Measurements from ENCODE around the gene SESN1.
A peak's percentile ranks its signal among the peaks of the same experiment; 100 is the strongest.
"Not testable (repeated sequence)": the region's sequence is repeated elsewhere in the genome, so short reads cannot be mapped to it uniquely, and the experiment has no call there.

The SESN1 gene

DNA sequence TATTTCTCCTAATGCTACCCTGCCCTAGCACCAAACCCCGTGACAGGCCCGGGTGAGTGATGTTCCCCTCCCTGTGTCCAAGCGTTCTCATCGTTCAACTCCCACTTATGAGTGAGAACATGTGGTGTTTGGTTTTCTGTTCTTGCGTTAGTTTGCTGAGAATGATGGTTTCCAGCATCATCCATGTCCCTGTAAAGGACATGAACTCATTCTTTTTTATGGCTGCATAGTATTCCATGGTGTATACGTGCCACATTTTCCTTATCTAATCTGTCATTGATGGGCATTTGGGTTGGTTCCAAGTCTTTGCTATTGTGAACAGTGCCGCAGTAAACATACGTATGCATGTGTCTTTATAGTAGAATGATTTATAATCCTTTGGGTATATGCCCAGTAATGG lies 15.0 kb upstream of the SESN1 start:
- H3K4me3 Mint-ChIP-seq; intact Hi-C loops (cut with micrococcal nuclease); H3K9me3 Mint-ChIP-seq; H3K27ac Mint-ChIP-seq; H3K27me3 Mint-ChIP-seq; H3K36me3 Mint-ChIP-seq (ENCODE audit: low read depth): not testable (repeated sequence)
- peaks cover 12% of the 10 kb centered on the region for H3K4me1 Mint-ChIP-seq (ENCODE audit: low read depth)

DNA sequence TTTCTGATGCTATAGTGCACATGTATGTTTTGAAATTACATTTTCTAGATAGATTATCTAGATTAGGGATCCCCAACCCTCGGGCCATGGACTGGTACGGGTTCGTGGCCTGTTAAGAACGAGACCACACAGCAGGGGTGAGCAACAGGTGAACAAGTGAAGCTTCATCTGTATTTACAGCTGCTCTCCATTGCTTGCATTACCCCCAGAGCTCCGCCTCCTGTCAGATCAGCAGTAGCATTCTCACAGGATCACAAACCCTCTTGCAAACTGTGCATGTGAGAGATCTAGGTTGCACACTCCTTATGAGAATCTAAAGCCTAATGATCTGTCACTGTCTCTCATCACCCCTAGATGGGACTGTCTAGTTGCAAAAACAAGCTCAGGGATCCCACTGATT lies 11.0 kb upstream of the SESN1 start:
- Mint-ChIP-seq H3K9me3 (no peaks in the 10 kb centered on the region), H3K4me3 (no peak overlapping the region), H3K27ac (no peak overlapping the region), H3K36me3 (ENCODE audit: low read depth) (peaks cover 18% of the 10 kb centered on the region), H3K4me1 (ENCODE audit: low read depth) (no peaks in the 10 kb centered on the region), H3K27me3 (no peaks in the 10 kb centered on the region)
- intact Hi-C loops (cut with micrococcal nuclease): no loop called here

DNA sequence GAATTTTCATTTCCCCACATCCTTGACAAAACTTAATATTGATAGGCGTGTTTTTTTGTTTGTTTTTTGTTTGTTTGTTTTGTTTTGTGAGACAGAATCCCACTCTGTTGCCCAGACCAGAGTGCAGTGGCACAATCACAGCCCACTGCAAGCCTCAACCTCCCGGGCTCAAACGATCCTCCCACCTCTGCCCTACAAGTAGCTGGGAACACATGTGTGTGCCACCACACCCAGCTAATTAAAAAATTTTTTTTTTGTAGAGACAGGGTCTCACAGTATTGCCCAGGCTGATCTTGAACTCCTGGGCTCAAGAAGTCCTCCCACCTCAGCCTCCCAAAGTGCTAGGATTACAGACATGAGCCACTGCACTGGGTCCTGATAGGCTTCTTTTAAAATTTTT lies 9.9 kb upstream of the SESN1 start:
- H3K4me1 Mint-ChIP-seq (ENCODE audit: low read depth): no peaks in the 10 kb centered on the region
- H3K4me3 Mint-ChIP-seq: no peak overlapping the region
- no peak overlapping the region for H3K27ac Mint-ChIP-seq
- H3K9me3 Mint-ChIP-seq: no peaks in the 10 kb centered on the region
- H3K27me3 Mint-ChIP-seq: no peaks in the 10 kb centered on the region
- H3K36me3 Mint-ChIP-seq (ENCODE audit: low read depth): peaks cover 10% of the 10 kb centered on the region
- intact Hi-C loops (cut with micrococcal nuclease): no loop called here

DNA sequence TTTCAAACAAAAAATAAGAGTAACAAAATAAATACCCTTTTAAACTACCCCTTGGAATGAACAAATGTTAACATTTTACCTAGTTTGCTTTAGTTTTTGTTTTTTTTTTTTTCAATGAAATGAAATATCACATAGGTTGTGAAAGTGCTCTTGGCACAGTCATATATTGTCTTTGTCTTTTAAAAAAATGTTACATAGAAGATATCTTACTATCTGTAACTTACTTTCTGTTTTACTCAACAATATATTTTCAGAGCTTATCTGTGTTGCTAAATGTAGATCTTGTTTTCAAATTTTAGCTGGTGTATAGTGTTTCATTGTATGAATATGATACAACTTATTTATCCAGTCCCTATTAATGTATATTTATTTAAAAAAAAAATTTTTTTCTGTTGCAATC lies 9.3 kb upstream of the SESN1 start:
- Mint-ChIP-seq H3K4me3 (no peak overlapping the region), H3K36me3 (ENCODE audit: low read depth) (peaks cover 9% of the 10 kb centered on the region), H3K27ac (no peak overlapping the region), H3K9me3 (no peaks in the 10 kb centered on the region), H3K4me1 (ENCODE audit: low read depth) (peaks cover 4% of the 10 kb centered on the region), H3K27me3 (no peaks in the 10 kb centered on the region)
- intact Hi-C loops (cut with micrococcal nuclease): no loop called here

DNA sequence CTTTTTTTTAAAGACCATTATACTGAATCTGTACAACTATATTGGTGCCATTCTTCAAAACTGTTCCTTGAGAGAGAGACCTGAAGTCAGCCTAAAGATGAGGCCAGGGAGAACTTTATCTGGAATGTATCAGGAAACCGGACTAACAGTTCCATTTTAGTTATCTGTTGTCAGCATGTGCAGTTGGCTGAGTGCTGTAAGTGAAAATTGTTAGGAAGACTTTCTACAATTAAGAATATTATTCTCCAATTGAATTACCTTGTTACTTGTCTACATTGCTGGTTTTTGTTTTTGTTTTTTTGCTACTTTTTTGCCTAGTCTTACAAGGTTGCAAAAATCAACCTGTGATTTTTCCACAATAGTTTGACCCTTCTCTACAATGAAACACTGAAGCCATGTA lies 8.1 kb upstream of the SESN1 start:
- intact Hi-C loops (cut with micrococcal nuclease): no loop called here
- Mint-ChIP-seq H3K4me1 (ENCODE audit: low read depth) (peaks cover 5% of the 10 kb centered on the region), H3K36me3 (ENCODE audit: low read depth) (peaks cover 9% of the 10 kb centered on the region), H3K27me3 (no peaks in the 10 kb centered on the region), H3K9me3 (no peaks in the 10 kb centered on the region), H3K4me3 (no peak overlapping the region), H3K27ac (no peak overlapping the region)

DNA sequence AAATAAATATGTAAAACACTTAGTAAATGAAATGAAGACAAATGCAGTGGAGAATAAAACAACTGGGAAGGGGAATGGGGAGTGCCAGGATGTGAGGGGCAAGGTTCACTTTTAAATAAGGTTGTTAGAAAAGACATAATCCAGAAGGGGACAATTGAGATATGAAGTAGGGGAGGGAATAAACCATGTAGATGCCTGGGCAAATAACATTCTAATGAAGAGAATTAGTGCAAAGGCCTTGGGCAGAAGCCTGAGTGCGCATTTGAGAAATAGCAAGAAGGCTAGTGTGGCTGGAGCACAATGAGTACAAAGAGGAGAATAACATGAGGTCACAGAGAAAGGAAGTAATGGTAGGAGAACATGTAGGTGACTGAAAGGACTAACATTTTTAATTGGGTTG lies 3.0 kb upstream of the SESN1 start:
- no peak overlapping the region for H3K27ac Mint-ChIP-seq
- intact Hi-C loops (cut with micrococcal nuclease): no loop called here
- H3K9me3 Mint-ChIP-seq: no peaks in the 10 kb centered on the region

DNA sequence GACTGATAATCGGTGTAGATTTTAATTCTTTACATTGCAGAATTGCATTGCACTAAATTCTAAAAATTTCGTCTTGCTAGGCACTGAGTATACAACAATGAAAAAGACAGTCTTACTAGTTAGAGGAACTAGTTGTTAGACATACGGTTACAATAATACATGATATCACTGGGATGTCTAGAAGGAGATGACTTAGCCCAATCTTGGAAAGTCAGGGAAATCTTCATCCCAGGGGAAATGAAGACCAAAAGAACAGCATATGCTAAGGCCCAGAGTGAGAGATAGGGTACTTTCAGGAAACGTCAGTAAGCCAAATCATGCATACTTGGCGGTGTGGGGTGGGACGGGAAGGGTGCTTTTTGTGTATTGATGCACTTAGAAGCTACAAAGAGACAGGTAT lies 1.6 kb upstream of the SESN1 start:
- Mint-ChIP-seq H3K27me3 (no peaks in the 10 kb centered on the region), H3K4me1 (ENCODE audit: low read depth) (peaks cover 24% of the 10 kb centered on the region), H3K27ac (peak overlapping the region; percentile 100), H3K4me3 (peak overlapping the region; percentile 88), H3K9me3 (no peaks in the 10 kb centered on the region), H3K36me3 (ENCODE audit: low read depth) (peaks cover 17% of the 10 kb centered on the region)
- intact Hi-C loops (cut with micrococcal nuclease): no loop called here

More for the DNA sequence above, 3.0 kb upstream of the SESN1 start:
- Mint-ChIP-seq H3K27me3 (no peaks in the 10 kb centered on the region), H3K4me3 (no peak overlapping the region), H3K4me1 (ENCODE audit: low read depth) (peaks cover 15% of the 10 kb centered on the region), H3K36me3 (ENCODE audit: low read depth) (peaks cover 26% of the 10 kb centered on the region)

DNA sequence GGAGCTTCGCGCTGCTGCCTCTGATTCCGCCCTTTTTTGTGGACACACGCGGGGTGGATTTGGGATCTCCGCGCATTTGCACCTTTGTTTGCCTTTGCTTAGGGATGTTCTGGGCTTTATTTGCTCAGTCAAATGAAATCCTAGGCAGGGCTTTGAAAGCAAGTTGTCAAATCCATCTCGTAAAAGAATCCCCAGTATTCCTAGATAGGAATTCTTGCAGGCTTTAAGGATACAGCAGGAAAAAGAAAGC lies 1.1 kb upstream of the SESN1 start:
- Mint-ChIP-seq H3K27ac (peak overlapping the region; percentile 100), H3K9me3 (no peaks in the 10 kb centered on the region), H3K36me3 (ENCODE audit: low read depth) (peaks cover 17% of the 10 kb centered on the region), H3K4me3 (peak overlapping the region; percentile 88), H3K27me3 (no peaks in the 10 kb centered on the region), H3K4me1 (ENCODE audit: low read depth) (peaks cover 26% of the 10 kb centered on the region)
- intact Hi-C loops (cut with micrococcal nuclease): loop anchor here (1.0 to 2.0 kb wide), 2 partner anchors 287 to 537 kb away; partner anchors contain the start of gene CD164

DNA sequence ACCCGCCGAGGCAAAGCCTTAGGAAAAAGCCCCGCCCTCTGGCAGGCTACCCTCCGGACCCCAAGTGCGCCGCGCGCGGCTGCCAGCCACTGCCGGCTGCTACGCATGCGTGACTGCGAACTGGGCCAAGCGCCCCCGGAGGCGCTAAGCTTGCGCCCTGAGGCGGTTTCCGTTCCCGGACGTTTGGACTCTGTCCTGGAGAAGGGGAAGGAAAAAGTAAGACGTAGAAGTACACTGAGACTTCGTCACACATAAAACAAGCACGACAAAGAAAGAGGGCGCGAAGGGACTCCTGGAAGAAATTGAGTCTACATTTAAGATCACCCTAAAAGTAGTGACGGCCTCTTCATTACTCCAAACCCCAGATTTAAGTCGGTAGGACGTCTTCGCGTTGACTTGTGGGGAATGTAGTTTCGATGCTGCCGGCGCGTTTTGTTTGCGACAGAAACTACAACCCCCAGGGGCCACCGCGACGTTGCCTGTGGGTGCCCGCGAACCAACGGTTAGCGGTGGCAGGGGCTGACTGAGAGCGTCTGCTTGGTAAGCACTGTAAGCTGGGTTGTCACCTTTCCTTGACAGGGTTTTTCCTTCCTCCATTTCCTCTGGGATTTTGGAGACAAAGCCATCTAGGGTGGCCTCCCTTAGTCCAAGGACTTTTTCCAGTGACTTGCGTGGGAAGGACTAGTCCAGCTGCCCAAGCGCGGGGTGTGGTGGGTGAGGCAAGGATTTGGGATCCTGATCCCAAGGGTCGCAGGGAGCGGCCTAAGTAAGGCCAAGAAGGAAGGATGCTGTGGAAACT lies 589 bp upstream of the SESN1 start, which contains the start of gene CEP57L1:
Gene CEP57L1 (plus strand): TSS at position 472 of the 799 bp plus-strand sequence. CDS start 49,715 bp downstream, outside the sequence.
- H3K27ac Mint-ChIP-seq: peak within 1 kb of the TSS; percentile 100
- no peaks in the 10 kb centered on the region for H3K27me3 Mint-ChIP-seq
- peaks cover 26% of the 10 kb centered on the region for H3K4me1 Mint-ChIP-seq (ENCODE audit: low read depth)
- no peaks in the 10 kb centered on the region for H3K9me3 Mint-ChIP-seq
- peaks cover 17% of the 10 kb centered on the region for H3K36me3 Mint-ChIP-seq (ENCODE audit: low read depth)
- intact Hi-C loops (cut with micrococcal nuclease): loop anchor here (1.0 to 2.0 kb wide), 2 partner anchors 287 to 536 kb away; partner anchors contain the start of gene CD164
- H3K4me3 Mint-ChIP-seq: peak within 1 kb of the TSS; percentile 88

DNA sequence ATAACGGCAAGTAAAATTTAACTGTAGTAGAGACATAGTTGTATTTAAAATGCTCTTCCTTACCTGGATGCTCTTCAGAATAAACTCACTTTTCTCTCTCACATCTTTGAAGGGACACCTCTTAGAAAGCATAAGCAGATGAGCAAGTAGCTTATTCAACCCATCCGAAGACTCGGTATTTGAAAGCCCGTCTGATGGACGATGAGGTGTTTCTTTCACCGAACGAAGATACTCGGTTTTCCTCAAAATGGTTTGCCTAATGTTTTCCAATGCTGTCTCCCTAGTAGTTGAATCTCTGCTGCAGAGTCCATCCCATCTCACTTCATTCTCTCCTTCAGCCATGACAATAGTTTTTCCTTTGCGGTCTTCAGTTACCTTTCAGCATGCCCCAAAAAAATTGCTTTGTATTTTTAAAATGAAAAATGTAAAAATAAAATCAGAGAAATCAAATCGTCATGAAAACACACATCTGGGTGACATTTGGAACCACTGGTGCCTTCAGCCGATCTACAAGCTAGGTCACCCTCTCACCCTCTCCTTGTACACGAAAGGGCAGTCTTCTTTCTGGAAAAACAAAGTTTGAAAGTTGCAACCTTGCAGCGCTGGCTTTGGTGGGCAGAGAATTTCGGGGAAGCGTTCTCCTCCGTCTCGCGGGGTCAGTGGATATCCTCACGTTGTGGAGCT lies 772 bp downstream of the SESN1 start:
- Mint-ChIP-seq H3K27me3 (no peaks in the 10 kb centered on the region), H3K4me1 (ENCODE audit: low read depth) (peaks cover 30% of the 10 kb centered on the region)
- intact Hi-C loops (cut with micrococcal nuclease): loop anchor here (2.0 to 5.0 kb wide), 2 partner anchors 535 to 1137 kb away; partner anchors contain the start of gene SEC63

DNA sequence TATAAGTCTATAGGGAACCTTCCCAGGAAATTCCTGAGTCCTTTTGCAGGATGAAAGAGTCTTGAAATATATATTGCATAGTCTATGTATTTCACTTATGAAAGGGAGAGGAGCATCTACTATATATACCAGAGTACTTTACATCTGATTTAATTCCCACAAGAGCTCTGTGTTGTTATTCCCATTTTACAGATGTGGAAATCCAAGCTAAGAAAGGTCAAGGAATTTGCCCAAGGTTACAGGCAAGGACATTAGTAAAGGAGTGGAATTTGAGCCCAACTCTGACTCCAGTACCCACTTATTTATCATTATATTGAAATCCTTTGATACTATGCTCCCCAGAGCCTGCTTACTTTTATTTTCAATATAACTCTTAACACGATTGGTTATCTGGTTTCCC lies 2.6 kb downstream of the SESN1 start:
- peaks cover 37% of the 10 kb centered on the region for H3K4me1 Mint-ChIP-seq (ENCODE audit: low read depth)
- H3K27ac Mint-ChIP-seq: no peak overlapping the region
- intact Hi-C loops (cut with micrococcal nuclease): loop anchor here (5.0 kb wide), 1 partner anchor 1135 kb away; the partner anchor contains the start of gene SEC63
- H3K27me3 Mint-ChIP-seq: no peaks in the 10 kb centered on the region
- peaks cover 22% of the 10 kb centered on the region for H3K36me3 Mint-ChIP-seq (ENCODE audit: low read depth)
- peak overlapping the region; percentile 57 for H3K4me3 Mint-ChIP-seq
- no peaks in the 10 kb centered on the region for H3K9me3 Mint-ChIP-seq

More for the DNA sequence above, 772 bp downstream of the SESN1 start:
- Mint-ChIP-seq H3K4me3 (peak overlapping the region; percentile 88), H3K9me3 (no peaks in the 10 kb centered on the region), H3K27ac (peak overlapping the region; percentile 100), H3K36me3 (ENCODE audit: low read depth) (peaks cover 17% of the 10 kb centered on the region)

DNA sequence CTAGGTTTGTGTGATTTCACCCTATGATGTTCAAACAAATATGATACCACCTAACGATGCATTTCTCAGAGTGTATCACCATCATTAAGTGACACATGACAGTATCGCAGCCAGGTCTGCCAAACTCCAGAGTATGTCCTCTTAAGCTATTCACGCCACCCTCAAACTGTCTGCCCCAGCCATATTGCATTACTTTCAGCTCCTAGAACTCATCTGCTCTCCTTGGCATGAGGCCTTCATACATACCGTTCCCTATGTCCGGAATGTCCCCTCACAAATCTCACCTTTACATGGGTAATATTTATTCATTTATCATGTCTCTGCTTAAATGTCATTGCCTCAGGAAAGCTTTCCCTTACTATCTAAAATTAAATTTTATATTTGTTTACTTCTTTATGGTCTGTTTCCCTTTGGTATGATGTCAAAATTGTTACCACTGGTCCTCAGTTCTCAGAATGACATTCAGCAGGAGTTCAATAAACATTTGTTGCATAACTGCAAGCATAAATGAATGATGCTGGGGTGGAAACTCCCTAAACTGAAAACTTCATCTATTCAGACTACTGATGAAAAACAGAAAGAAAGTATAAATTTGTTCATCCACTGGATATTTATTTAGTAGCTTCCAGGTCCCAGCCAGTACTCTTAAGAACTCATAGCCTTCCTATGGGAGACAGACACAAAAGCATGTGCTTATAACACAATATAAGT lies 3.2 kb downstream of the SESN1 start:
- H3K9me3 Mint-ChIP-seq: no peaks in the 10 kb centered on the region
- H3K4me1 Mint-ChIP-seq (ENCODE audit: low read depth): peaks cover 34% of the 10 kb centered on the region
- peaks cover 23% of the 10 kb centered on the region for H3K36me3 Mint-ChIP-seq (ENCODE audit: low read depth)
- peak overlapping the region; percentile 57 for H3K4me3 Mint-ChIP-seq
- H3K27me3 Mint-ChIP-seq: no peaks in the 10 kb centered on the region
- intact Hi-C loops (cut with micrococcal nuclease): loop anchor here (5.0 kb wide), 1 partner anchor 1134 kb away; the partner anchor contains the start of gene SEC63
- no peak overlapping the region for H3K27ac Mint-ChIP-seq

DNA sequence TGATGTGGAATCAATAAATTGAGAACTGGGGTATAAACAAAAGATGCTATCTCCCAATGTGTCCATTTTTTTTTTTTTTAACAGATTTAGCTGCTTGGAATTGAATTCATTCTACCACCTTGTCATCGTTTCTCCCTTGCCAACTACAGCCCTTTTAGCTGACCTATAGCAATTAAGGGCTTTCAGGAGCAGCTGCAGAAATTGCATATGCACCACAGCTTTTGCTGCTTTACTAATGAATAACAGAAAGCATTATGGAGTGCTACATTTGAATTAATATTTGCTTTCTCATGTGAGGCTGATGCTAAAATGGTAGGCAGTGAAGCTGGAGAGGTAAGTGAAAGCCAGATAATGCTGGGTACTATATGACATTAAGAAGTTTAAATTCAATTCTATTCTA lies 5.7 kb downstream of the SESN1 start:
- intact Hi-C loops (cut with micrococcal nuclease): no loop called here
- Mint-ChIP-seq H3K36me3 (ENCODE audit: low read depth) (peaks cover 10% of the 10 kb centered on the region), H3K27me3 (no peaks in the 10 kb centered on the region), H3K27ac (no peak overlapping the region), H3K9me3 (no peaks in the 10 kb centered on the region), H3K4me1 (ENCODE audit: low read depth) (peaks cover 34% of the 10 kb centered on the region), H3K4me3 (no peak overlapping the region)

Measured in dendritic cell treated with granulocyte-macrophage colony-stimulating factor and Interleukin-4, amounts not matched to agents 40 ng/mL and 50 ng/mL, for 4 days (primary cell).